H1 (cell line): ENCODE results near the gene RNF2. TPM values are rescaled to one million over a fixed set of nuclear protein-coding genes. Genes with fewer than 3 reads are reported as not detected.
"Not testable (repeated sequence)": the region's sequence is repeated elsewhere in the genome, so short reads cannot be mapped to it uniquely, and the experiment has no call there.

ENCODE experiments used
- CTCF ChIA-PET: fragments of 300-600 bp; sonication (Branson Sonifier 250); formaldehyde crosslinking; loops from one replicate; lab custom pipeline; 2021; ENCODE audit not compliant: partially characterized antibody; lab: Charles Lee
- POLR2A ChIA-PET: fragments of 300-600 bp; sonication (Branson Sonifier 250); formaldehyde crosslinking; loops from one replicate; lab custom pipeline; 2021; ENCODE audit warnings: inconsistent platforms; ENCODE audit not compliant: partially characterized antibody; lab: Charles Lee
- DNase-seq, 2 experiments: peaks; one replicate each; pipeline versions ENCODE4 v3.0.0 to v3.0.0-alpha.2; 2010 to 2022; ENCODE audit warnings: low spot score in 2 of 2, low read depth in 1 of 2, mixed read lengths in 1 of 2
- FAIRE-seq: peaks from 2 replicates; lab custom pipeline; 2011; peaks lifted over from hg19 to GRCh38; lab: Jason Lieb, UNC
- H2AFZ ChIP-seq: 2 replicates; pipeline ENCODE4 v1.8.1; 2012; ENCODE audit warnings: low read length, inconsistent platforms
- H2AK5ac ChIP-seq: 2 replicates; pipeline ENCODE4 v1.6.1; 2013; ENCODE audit warnings: low read depth, low read length
- H2BK120ac ChIP-seq: replicated peaks from 2 replicates; pipeline ENCODE3; 2013; ENCODE audit warnings: low read depth, low read length, inconsistent platforms
- H2BK12ac ChIP-seq: 2 replicates; pipeline ENCODE4 v1.6.1; 2013; ENCODE audit warnings: low read depth, low read length
- H2BK15ac ChIP-seq: 2 replicates; pipeline ENCODE4 v1.6.1; 2013; ENCODE audit warnings: low read length
- H2BK20ac ChIP-seq: 2 replicates; pipeline ENCODE4 v1.6.1; 2013; ENCODE audit warnings: low read length
- H2BK5ac ChIP-seq: 2 replicates; pipeline ENCODE4 v1.6.1; 2013; ENCODE audit warnings: low read depth, low read length
- H3K14ac ChIP-seq: 2 replicates; pipeline ENCODE4 v1.6.1; 2013; ENCODE audit warnings: inconsistent platforms; ENCODE audit not compliant: insufficient read length
- H3K18ac ChIP-seq: 2 replicates; pipeline ENCODE4 v1.6.1; 2013; ENCODE audit warnings: low read length; ENCODE audit errors: extremely low read depth
- H3K23ac ChIP-seq: 2 replicates; pipeline ENCODE4 v1.6.1; 2013; ENCODE audit warnings: inconsistent platforms; ENCODE audit not compliant: insufficient read length
- H3K23me2 ChIP-seq: 2 replicates; pipeline ENCODE4 v1.6.1; 2013; ENCODE audit warnings: low read depth, low read length
- H3K27ac ChIP-seq: 2 replicates; pipeline ENCODE4 v1.6.1; 2011; ENCODE audit warnings: low read depth, low read length, inconsistent platforms
- H3K27me3 ChIP-seq, 4 experiments: replicated peaks in 1 of 4; 1 replicate in 1 of 4; 2 replicates in 3 of 4; pipeline versions ENCODE4 v1.6.1 to v1.8.1; 2011 to 2013; ENCODE audit warnings: low read length in 3 of 4, mild to moderate bottlenecking in 3 of 4, inconsistent platforms in 2 of 4, mixed read lengths in 2 of 4, moderate library complexity in 1 of 4; ENCODE audit not compliant: control insufficient read depth in 3 of 4, insufficient read depth in 3 of 4; ENCODE audit errors: extremely low read depth in 1 of 4
- H3K36me3 ChIP-seq, 4 experiments: 2 replicates each; pipeline versions ENCODE4 v1.6.1 to v1.8.1; 2011 to 2013; ENCODE audit warnings: mild to moderate bottlenecking in 4 of 4, low read length in 3 of 4, moderate library complexity in 2 of 4, control low read depth in 1 of 4, inconsistent platforms in 1 of 4; ENCODE audit not compliant: insufficient read depth in 4 of 4, control insufficient read depth in 2 of 4
- H3K4ac ChIP-seq: replicated peaks from 2 replicates; pipeline ENCODE3; 2013; ENCODE audit warnings: low read length, low read depth, mixed read lengths, inconsistent platforms; ENCODE audit not compliant: insufficient read length
- H3K4me1 ChIP-seq, 4 experiments: replicated peaks in 1 of 4; 1 replicate in 1 of 4; 2 replicates in 3 of 4; pipeline versions ENCODE4 v1.6.1 to v1.8.1; 2011 to 2013; ENCODE audit warnings: low read length in 3 of 4, inconsistent platforms in 2 of 4, mixed read lengths in 1 of 4; ENCODE audit not compliant: insufficient read depth in 4 of 4, control insufficient read depth in 3 of 4
- H3K4me2 ChIP-seq, 2 experiments: 2 replicates each; pipeline versions ENCODE4 v1.6.1 to v1.8.1; 2011 to 2013; ENCODE audit warnings: low read depth in 2 of 2, low read length in 2 of 2, control low read depth in 1 of 2, inconsistent platforms in 1 of 2, mild to moderate bottlenecking in 1 of 2; ENCODE audit not compliant: insufficient read depth in 1 of 2
- H3K4me3 ChIP-seq, 4 experiments: fragments of 200-600, 300-600 bp in 1 of 4; sonication (generic), shearing (Covaris generic), sonication (Bioruptor Twin) in 1 of 4; 2 replicates each; pipeline versions ENCODE4 v1.5.1 to v1.8.1; 2011 to 2016; ENCODE audit warnings: low read length in 4 of 4, low read depth in 3 of 4, control low read depth in 2 of 4, inconsistent platforms in 2 of 4, mild to moderate bottlenecking in 2 of 4, mixed read lengths in 1 of 4, moderate library complexity in 1 of 4; ENCODE audit not compliant: insufficient read depth in 2 of 4; ENCODE audit errors: extremely low read depth in 1 of 4
- H3K56ac ChIP-seq: replicated peaks from 2 replicates; pipeline ENCODE3; 2013; ENCODE audit warnings: low read depth, mild to moderate bottlenecking, mixed read lengths, low read length, inconsistent platforms; ENCODE audit not compliant: insufficient read length
- H3K79me1 ChIP-seq: 2 replicates; pipeline ENCODE4 v1.6.1; 2013; ENCODE audit warnings: low read depth, low read length, control low read depth
- H3K79me2 ChIP-seq, 2 experiments: 2 replicates each; pipeline versions ENCODE4 v1.6.1 to v1.8.1; 2012 to 2013; ENCODE audit warnings: low read length in 2 of 2, mild to moderate bottlenecking in 2 of 2, inconsistent platforms in 1 of 2; ENCODE audit not compliant: insufficient read depth in 2 of 2, control insufficient read depth in 1 of 2
- H3K9ac ChIP-seq, 4 experiments: replicated peaks in 1 of 4; 1 replicate in 1 of 4; 2 replicates in 3 of 4; pipeline versions ENCODE4 v1.6.1 to v1.8.1; 2011 to 2013; ENCODE audit warnings: low read depth in 3 of 4, low read length in 3 of 4, control low read depth in 2 of 4, mild to moderate bottlenecking in 2 of 4, moderate library complexity in 2 of 4, inconsistent platforms in 1 of 4; ENCODE audit errors: extremely low read depth in 1 of 4
- H3K9me3 ChIP-seq, 2 experiments: 2 replicates each; pipeline versions ENCODE4 v1.6.1 to v1.8.1; 2012 to 2013; ENCODE audit warnings: mild to moderate bottlenecking in 2 of 2, moderate library complexity in 2 of 2, control low read depth in 1 of 2, inconsistent platforms in 1 of 2, low read depth in 1 of 2, low read length in 1 of 2, mixed read lengths in 1 of 2; ENCODE audit not compliant: insufficient read depth in 2 of 2
- H4K20me1 ChIP-seq, 2 experiments: replicated peaks in 1 of 2; 2 replicates each; pipeline versions ENCODE3 to v1.8.1; 2011 to 2013; ENCODE audit warnings: inconsistent platforms in 2 of 2, low read length in 2 of 2, mild to moderate bottlenecking in 1 of 2; ENCODE audit not compliant: insufficient read depth in 2 of 2, control insufficient read depth in 1 of 2
- H4K5ac ChIP-seq: 2 replicates; pipeline ENCODE4 v1.6.1; 2013; ENCODE audit warnings: low read length, low read depth, mixed read lengths, inconsistent platforms; ENCODE audit not compliant: insufficient read length
- H4K8ac ChIP-seq: 2 replicates; pipeline ENCODE4 v1.8.0; 2013; ENCODE audit warnings: mild to moderate bottlenecking, moderate library complexity, low read length, inconsistent platforms; ENCODE audit not compliant: insufficient read depth; ENCODE audit errors: extremely low read depth
- H4K91ac ChIP-seq: replicated peaks from 2 replicates; pipeline ENCODE3; 2013; ENCODE audit warnings: low read length, mixed read lengths, inconsistent platforms; ENCODE audit not compliant: insufficient read length
- RFX5 ChIP-seq: IDR thresholded peaks from 2 replicates; pipeline ENCODE4 v1.6.1; 2011; ENCODE audit warnings: low read depth, low read length, improper control_type of control experiment, borderline replicate concordance
- TCF12 ChIP-seq: IDR thresholded peaks from 2 replicates; pipeline ENCODE4 v1.6.1; 2011; ENCODE audit warnings: low read depth, mild to moderate bottlenecking, low read length
- WGBS, 2 experiments: shearing (Covaris generic) in 1 of 2; methylation state at CpG; one replicate each; pipeline versions ENCODE4 v1.1.6 to v1.1.7; 2013 to 2015; ENCODE audit warnings: low lambda C conversion rate in 2 of 2, mixed read lengths in 2 of 2, inconsistent platforms in 1 of 2, low coverage in 1 of 2, missing lambda C conversion rate in 1 of 2; ENCODE audit not compliant: insufficient replicate concordance in 2 of 2, insufficient coverage in 1 of 2, insufficient read length in 1 of 2; ENCODE audit errors: extremely low coverage in 1 of 2, missing lambda C conversion rate in 1 of 2; 5-methylcytosine and 5-hydroxymethylcytosine counted together
- polyA plus RNA-seq, 7 experiments: library from polyadenylated mRNA; depleted of rRNA in 3 of 7; stranded (reverse) in 5 of 7; unstranded in 2 of 7; fragments of >200 nt in 5 of 7; fragments of 200-250 nt in 2 of 7; gene quantifications; 1 replicate in 5 of 7; 2 replicates in 1 of 7; 4 replicates in 1 of 7; pipeline versions ENCODE4 v1.2.1 to v1.2.3, GENCODE V29; 2011 to 2013; ENCODE audit warnings: missing spikeins in 2 of 7, mixed read lengths in 2 of 7
- total RNA-seq: library from RNA; stranded (reverse); fragmentation: NEBNext Ultra II Directional; extraction: Animal tissue kit (Norgen Biotek cat#: 25700); gene quantifications from 2 replicates; pipeline ENCODE4 v1.2.1, GENCODE V29; 2021

Gene RNF2
- total and polyA plus RNA-seq, 2 of the 8 experiments (the other 6 are each of a cell fraction or from before 2014, with no cell fraction given): 28.9 to 58.9 TPM

DNA sequence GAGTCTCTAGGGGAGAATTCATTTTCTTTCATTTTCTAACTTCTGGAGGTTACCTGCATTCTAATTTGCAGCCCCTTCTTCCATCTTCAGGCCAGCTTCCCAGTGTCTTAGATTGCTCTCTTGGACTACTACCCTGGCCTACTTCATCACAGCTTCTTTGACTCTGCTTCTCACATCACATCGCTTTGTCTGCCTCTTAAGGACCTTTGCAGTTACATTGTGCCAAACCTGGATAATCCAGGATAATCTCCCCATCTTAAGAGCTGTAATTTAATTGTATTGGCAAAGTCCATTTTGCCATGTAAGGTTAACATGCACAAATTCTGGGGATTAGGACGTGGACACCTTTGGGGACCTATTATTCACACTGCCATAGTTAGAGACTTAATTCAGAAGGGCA, 18.4 kb downstream of the RNF2 start (continued):
- TF ChIP-seq RFX5: no peak
- no peak for TF ChIP-seq TCF12

DNA sequence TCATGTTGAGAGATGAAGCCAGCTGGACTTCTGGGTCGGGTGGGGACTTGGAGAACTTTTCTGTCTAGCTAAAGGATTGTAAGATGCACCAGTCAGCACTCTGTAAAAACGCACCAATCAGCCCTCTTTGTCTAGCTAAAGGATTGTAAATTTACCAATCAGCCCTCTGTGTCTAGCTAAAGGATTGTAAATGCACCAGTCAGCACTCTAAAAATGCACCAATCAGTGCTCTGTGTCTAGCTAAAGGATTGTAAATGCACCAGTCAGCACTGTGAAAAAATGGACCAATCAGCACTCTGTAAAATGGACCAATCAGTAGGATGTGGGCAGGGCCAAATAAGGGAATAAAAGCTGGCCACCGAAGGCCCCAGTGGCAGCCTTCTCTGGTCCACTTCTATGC, 19.6 kb downstream of the RNF2 start:
- H3K56ac ChIP-seq, H3K23me2 ChIP-seq, H3K23ac ChIP-seq, H2BK12ac ChIP-seq, H3K14ac ChIP-seq, H3K4me2 ChIP-seq, H4K5ac ChIP-seq, H3K4me1 ChIP-seq, H3K4ac ChIP-seq, H2BK5ac ChIP-seq, H3K79me1 ChIP-seq, H3K36me3 ChIP-seq, H3K18ac ChIP-seq, H2BK15ac ChIP-seq, H4K8ac ChIP-seq, H2BK120ac ChIP-seq, H3K4me3 ChIP-seq, H3K27ac ChIP-seq, H2AFZ ChIP-seq, H4K91ac ChIP-seq, H4K20me1 ChIP-seq, H3K9ac ChIP-seq, H2AK5ac ChIP-seq, H2BK20ac ChIP-seq, H3K27me3 ChIP-seq, FAIRE-seq, H3K9me3 ChIP-seq, DNase-seq: not testable (repeated sequence)
- POLR2A ChIA-PET: interaction anchor here (1.0 to 1.7 kb wide), 4 partner anchors 9 to 19 kb away, joined by 3 to 5 read pairs (median 4); no protein-coding TSS in a partner anchor
- peaks cover 11 to 97% of the 10 kb centered on the region in 2 experiments for H3K79me2 ChIP-seq
- CTCF ChIA-PET: interaction anchor here (1.3 to 1.6 kb wide), 3 partner anchors 10 to 19 kb away, joined by 3 to 4 read pairs (median 4); partner anchors contain the start of gene RNF2
- WGBS, 2 experiments: 90% methylated on average over 3 of the region's 3 CpGs; no CpG with 5 or more reads in 1 of the 2 experiments
